Stimulated activated CD4-positive, alpha-beta T cell treated with anti-CD3 and anti-CD28 coated beads, Interleukin-15, amount 100 ng/mL, for 24 hours (primary cell): ENCODE results near the gene NBAS.
A peak's percentile ranks its signal among the peaks of the same experiment; 100 is the strongest.
"Not testable (repeated sequence)": the region's sequence is repeated elsewhere in the genome, so short reads cannot be mapped to it uniquely, and the experiment has no call there.

Source experiments
- DNase-seq: peaks from one replicate; pipeline ENCODE4 v3.0.0-alpha.2; 2020

NBAS gene

DNA sequence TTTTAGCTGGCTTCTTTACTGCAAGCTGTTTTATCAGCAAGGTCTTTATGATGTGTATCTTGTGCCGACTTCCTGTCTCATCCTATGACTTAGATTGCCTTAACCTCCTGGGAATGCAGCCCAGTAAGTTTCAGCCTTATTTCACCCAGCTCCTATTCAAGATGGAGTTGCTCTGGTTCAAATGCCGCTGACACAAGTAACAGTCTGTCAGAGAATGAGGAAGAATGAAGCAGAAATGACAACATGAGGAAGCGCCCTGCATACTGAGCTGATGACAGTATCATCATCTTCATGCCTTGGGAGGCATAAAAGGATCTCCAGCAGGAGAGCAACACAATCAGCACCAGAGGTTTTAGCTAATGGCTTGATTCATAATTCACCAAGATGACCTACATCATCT is 309.4 kb downstream of the NBAS start:
- no peak for DNase-seq

DNA sequence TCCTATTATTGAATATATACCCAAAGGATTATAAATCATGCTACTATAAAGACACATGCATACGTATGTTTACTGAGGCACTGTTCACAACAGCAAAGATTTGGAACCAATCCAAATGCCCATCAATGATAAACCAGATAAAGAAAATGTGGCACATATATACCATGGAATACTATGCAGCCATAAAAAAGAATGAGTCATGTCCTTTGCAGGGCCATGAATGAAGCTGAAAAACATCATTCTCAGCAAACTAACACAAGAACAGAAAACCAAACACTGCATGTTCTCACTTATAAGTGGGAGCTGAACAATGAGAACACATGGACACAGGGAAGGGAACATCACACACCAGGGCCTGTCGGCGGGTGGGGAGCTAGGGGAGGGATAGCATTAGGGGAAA is 310.2 kb downstream of the NBAS start:
- not testable (repeated sequence) for DNase-seq

DNA sequence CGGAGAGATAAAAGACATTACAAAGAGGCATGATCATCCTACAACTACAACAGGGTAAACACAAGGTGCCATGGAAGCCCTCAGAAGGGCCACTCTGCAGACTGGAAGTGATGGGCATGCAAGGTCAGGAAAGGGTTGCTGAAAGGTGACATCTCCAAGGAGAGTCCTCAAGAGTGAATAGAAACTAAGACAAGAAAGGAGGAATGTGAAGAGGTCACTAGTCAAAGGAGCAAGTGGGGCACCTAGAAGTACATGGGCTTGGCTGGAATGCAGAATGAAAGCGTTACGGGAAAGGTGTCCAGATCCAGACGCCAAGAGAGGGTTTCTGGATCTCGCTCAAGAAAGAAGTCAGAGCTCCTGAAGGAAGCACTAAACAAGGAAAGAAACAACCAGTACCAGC is 314.3 kb downstream of the NBAS start:
- DNase-seq: no peak

DNA sequence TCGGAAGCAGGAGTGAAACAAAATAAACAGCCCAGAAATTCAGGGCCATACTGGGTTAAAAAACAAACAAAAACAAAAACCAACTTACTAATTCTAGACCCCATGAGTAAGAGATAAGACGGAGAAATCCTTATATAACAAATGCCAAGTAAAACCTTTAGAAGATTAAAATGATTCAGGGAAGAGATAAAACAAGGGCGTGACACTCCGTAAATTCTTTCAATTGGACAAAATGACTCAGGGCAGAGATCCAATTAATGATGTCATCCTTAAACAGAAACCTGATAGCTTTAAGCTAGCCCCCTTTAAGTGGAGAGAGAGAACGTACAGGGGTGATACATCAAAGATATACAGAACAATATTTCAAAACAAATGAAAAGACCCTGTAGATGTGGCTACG is 317.4 kb downstream of the NBAS start:
- no peak for DNase-seq

DNA sequence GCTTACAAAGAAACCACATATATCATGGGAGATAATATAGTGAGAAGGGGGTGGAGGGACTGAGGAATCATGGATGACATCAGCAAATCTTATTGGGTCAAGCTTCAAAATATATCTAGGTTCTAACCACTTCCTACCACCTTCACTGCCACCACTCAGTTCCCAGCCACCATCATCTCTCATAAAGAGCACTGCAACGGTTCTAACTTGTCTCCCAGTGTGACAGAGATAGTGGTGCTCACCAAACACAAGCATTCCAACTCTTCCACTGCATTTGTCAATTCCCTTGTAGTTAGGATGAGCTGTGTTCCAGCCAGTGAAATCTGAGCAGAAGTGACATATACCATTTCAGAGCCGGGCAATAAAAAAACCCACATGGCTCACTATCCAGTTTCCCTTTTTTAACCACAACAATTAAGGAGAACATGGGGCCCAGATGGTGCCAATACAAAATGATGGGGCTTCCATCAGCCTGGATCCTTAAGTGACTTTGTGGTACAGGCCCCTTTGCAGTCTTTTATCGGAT is 318.1 kb downstream of the NBAS start:
- DNase-seq: no peak

DNA sequence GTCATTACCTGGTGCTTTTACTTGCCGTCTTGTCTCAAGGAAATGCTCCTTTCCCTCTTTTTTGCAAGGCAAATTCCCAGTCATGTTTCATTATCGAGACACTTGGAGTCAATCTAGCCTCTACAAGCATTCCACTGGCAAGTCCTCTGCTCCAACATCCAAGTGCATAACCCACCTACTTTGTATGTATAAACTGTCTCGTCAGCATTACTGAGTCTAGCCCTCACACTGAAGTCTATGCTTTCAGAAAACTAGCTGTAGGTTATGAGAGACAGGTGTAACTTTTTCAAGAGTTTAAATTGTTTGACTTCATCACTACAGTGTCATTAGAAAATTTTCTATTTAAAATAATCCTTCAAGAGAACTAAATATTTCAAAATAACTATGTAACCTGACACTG is 319.2 kb downstream of the NBAS start:
- no peak for DNase-seq

DNA sequence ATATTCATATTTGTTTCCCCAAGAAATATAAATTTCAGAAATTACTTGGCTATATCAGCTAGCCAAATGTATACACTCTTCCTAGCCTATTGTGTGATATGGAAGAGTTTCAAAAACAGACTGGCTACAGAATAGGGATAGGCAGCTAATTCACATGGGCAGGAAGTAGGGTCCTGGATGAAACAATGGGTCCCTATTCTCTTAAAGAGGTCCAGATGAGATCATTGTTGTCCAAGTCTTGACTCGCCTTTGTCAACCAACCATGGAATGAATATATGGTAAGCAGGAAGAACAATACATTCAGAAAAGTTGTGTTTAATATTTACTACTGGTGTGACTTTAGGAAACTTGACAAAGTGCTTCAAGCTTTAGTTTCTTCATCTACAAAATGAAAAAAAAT is 319.9 kb downstream of the NBAS start:
- DNase-seq: no peak

DNA sequence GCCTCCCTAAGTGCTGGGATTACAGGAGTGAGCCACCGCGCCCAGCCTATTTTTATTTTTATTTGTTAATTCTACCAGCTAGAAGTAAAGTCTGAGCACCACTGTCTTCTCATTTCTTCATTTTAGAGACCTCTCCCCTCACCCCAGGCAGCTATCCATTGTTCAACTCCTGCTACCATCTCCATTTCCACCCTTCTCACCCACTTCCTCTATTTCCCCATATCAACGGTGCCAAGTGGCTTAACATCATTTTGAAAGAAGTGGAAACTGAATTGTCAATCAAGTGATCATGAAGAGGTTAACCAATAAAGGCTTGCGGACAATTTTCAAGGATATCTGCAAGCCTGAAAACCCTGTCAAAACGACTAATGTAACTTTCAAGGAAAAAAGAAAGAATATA is 323.1 kb downstream of the NBAS start:
- DNase-seq: no peak

DNA sequence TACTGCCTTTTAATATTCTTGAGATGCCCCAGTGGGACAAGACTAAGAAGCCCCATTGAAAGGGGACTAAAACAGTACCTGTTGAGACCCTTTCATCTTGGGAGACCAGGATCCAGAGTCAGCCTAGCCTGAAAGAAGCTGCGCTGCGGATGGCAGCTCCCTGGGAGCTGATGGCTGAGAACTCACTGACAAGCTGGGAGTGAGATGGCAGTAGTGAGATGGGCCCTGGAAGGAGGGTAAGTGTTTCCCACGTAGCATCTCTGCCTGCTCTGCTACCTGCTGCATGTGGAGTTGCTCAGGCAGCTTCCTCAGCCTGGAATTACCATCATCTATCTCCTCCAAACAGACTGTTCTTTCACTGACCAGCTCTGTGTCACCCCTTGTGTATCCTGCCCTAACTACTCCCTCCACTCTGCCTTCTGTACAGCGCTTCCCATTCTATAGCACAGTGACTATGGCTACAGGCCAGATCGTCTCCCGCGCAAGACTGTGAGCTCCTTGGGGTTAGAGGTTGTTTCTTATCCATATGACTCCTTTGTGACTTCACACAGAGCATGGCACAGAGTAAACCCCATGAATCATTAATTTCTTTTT is 330.4 kb downstream of the NBAS start:
- DNase-seq: no peak

DNA sequence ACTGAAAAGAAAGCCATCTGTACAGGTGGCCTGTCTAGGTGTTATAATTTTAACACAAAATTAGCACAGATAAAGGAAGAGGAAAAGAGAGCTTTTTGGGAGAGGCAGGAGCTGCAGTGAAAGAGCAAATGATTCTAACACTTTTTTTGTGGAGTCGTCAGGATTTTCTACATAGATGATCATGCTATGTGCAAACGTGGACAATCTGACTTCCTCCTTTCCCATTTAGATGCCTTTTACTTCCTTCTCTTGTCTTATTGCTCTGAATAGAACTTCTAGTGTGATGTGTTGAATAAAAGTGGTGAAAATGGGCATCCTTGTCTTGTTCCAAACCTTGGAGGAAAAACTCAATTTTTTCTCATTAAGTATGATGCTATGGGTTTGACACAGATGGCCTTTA is 334.5 kb downstream of the NBAS start:
- no peak for DNase-seq

DNA sequence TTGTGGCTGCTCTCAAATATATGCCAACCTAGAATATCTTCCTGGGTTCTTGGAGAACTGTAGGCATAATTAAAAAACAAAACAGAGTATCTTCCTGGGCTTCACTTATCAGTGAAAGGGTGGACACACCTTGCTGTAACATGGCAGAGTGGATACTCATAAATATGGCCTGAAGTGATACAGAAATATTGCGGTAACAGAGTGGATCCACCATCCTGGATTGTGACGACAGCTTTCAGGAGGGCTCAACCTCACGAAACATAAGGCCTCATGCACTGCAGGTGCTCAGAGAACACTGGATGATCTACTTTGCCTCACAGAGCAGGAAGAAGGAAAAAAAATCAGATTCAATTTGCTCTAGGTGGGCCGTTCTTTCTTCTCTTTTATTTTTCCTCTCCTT is 336.0 kb downstream of the NBAS start:
- DNase-seq: no peak

DNA sequence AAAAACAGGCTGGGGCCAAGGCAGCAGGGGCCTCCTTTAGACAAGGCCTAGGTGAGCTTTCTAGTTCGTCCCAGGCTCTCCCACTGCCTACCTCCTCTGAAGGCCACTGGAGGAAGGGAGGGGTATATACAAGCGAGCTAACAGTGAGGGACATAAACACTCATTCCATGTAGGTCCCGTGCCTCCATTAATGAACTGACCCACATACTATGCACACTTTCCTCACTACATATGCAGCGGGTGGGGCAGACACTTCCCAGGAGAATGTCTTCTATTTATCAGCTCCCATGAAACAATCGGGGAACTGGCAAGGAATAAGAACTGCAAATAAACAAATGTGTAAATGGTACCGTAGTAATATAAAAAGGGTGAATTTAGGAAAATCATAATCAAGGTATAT is 336.5 kb downstream of the NBAS start:
- no peak for DNase-seq

DNA sequence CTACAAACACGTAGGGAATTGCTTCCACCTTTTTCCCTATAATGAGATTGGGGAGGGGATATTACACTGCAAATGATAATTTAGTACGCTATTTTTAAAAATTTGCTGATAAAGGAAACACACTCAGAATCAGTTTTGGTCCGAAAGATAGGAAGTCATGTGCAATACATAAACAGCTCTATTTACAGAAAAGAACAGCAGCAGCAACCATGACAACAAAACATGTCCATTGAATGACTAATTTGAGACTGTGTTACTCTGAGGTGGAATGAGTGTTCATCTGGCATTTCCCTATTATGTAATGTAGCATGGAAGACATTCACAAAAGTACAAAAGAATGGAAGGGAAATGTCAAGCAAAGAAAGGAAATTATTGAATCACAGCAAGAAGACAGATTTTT is 337.2 kb downstream of the NBAS start:
- DNase-seq: no peak

DNA sequence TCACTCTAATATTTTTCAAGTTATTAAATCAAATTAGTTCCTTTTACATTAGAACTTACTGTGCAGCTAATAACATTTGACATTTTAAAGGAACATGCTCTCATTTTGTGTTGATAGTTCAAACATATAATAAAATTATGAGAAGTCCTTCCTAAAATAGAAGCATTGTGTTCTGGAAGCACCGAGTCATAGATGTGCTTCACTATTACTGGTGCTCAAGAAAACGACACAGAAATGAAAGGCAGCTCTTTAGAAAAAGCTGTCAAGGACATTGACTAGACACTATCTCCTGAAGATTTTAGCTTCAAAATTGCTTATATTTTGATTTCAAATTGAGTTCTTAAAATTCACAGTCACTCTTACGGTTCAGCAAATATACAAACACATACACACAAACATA is 338.3 kb downstream of the NBAS start:
- DNase-seq: no peak

DNA sequence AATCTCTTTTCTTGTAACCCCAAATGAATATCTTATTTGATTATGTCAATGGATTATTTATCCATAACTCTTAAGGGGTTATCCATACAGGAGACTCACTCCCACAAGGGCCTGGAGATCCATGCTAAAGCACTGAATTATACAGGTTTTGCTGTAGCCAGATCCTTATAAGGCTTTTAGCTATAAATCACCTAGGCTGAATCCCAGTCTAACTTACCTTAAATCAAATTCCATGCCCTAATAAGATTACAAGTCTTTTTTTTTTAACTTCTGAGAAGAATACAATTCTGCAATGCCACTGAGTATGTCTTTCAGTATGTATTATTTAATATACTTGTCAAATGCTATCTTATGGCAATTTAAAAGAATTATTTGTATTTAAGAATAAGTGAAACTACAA is 340.5 kb downstream of the NBAS start:
- DNase-seq: no peak

DNA sequence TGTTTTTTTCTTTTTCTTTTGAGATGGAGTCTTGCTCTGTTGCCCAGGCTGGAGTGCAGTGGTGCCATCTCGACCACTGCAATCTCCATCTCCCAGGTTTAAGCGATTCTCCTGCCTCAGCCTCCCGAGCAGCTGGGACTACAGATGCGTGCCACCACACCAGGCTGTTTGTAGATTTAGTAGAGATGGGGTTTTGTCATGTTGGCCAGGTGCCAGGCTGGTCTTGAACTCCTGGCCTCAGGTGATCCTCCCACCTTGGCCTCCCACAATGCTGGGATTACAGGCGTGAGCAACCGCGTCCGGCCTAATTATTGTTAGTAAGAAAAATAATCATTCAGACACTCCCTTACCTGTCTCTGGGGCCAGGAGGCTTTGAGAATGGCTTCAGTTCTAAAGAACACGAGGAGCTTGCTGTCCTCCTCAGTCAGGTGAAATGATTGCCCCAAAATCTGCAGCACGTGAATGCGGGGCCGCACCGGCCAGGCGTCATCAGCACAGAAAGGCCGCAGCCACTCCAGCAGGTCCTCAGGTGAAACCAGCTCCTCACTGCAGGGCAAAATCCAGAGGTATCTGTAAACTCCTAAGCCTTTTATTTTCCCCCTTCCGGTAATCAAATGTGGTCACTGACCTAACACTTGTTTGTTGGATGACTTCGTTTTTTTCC is 342.6 kb downstream of the NBAS start:
- DNase-seq: no peak

DNA sequence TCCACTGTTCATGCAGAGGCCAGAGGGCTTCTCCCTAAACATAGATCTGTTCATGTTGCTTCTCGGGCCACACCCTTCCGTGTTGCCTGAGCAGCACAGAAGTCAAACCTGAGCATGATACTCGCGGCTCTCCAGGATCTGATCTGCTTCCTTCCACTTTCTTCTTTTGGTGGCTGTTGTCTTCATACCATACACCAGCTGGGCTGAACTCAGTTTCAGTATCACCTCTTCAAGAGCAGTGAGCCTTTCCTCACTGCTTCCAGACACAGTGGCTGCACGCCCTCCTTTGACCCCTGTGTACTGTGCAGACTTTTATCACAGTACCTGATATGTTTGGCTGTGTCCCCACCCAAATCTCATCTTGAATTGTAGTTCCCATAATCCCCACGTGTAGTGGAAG is 348.9 kb downstream of the NBAS start:
- no peak for DNase-seq

DNA sequence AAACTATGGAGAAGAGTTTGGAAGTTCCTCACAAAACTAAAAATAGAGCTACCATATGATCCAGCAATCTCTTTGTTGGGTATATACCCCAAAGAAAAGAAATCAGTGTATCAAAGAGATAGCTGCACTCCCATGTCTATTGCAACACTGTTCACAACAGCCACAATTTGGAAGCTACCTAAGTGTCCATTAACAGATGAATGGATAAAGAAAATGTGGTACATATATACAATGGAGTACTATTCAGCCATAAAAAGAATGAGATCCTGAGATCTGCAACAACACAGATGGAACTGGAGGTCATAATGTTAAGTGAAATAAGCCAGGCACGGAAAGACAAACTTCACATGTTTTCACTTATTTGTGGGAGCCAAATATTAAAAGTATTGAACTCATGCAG is 350.6 kb downstream of the NBAS start:
- not testable (repeated sequence) for DNase-seq

DNA sequence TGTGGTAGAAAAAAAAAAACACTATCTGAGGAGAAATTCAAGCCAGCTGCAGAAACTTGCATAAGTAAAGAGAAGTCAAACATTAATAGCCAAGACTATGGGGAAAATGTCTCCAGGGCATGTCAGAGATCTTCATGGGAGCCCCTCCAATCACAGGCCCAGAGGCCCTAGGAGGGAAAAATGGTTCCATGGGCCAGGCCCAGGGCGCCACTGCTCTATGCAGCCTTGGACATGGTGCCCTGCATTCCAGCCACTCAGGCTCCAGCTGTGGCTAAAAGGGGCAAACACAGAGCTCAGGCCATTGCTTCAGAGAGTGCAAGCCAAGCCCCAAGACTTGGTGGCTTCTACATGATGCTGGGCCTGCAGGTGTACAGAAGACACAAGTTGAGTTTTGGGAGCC is 354.7 kb downstream of the NBAS start:
- DNase-seq: no peak

DNA sequence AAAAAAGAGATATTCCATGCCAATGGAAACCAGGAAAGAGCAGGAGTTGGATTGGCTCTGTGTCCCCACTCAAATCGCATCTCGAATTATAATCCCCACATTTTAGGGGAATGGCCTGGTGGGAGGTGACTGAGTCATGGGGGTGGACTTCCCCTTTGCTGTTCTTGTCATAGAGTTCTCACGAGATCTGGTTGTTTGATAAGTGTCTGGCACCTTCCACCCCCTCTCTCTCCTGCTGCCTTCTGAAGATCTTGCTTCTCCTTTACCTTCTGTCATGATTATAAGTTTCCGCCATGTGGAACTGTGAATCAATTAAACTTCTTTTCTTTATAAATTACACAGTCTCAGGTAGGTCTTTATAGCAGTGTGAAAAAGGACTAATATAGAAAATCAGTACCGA is 355.6 kb downstream of the NBAS start:
- DNase-seq: peak; percentile 32

DNA sequence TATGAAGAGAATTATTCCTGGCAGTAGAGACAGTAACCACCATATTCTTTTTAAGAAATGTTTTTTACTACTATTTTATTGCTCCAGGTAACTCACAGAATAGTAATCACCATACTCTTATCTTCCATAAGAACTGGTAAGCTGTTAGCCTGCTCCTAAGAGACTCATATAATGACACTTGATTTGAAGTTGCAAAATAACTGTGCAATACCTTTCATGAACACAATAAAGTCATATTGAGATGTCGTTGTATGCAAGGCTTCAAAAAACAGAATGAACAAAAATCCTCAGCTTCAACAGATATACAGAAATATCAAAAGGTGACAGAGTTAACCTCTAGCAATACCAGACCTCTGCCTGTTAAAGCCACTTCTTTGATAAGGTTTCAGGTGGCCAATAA is 360.1 kb downstream of the NBAS start:
- no peak for DNase-seq

DNA sequence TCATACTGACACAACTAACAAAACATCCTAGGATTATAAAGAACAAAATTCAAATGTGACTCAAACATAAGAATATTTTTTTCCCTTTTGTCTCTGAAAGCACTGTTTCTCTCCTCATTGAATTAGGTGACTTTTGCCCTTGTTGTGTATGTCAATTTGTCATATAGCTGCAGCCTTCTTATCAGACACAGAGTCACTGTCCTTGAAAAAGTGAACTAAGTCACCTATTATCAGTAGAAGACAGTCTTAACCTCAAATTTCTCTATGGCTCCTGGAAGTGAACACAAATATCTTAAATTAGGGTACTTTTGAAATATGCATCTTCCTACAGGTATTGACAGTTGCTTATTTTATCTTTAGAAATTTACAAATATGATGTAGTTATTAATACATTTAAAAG is 360.6 kb downstream of the NBAS start:
- no peak for DNase-seq

DNA sequence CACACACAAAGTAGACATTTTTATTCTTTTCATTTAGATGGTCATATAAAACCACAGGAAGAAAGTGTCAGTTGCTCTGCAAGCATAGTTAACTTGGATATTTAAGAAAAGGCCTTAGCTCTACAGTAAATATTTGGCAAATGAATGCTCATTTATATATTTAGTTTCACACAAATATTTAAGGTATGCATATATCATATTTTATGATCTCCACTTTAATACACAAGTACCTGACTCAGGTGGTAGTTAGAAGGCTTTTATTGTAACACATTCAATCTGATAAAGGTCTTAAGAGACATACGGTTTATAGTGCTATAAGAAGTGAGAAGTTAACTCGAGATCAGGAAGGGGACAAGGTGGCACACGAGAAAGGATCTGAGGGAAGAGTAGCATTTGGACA is 363.1 kb downstream of the NBAS start:
- no peak for DNase-seq

DNA sequence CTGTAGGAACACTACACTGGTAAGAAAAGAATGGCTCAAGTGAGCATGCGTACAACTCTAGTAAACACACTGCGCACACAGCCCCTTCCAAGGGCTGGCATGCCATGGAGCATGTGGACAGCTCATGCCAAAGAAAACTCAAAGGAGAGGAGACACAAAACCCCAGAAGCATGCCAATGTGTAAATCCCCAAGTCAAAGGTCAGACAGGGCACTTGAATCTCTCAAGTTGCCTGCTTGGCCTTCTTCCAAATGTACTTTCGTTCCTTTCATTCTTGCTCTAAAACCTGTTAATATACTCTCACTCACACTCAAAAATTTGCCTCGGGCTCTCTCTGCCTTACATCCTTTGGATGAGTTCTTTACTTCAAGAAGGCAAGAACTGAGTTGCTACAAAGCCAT is 365.3 kb downstream of the NBAS start:
- DNase-seq: no peak

DNA sequence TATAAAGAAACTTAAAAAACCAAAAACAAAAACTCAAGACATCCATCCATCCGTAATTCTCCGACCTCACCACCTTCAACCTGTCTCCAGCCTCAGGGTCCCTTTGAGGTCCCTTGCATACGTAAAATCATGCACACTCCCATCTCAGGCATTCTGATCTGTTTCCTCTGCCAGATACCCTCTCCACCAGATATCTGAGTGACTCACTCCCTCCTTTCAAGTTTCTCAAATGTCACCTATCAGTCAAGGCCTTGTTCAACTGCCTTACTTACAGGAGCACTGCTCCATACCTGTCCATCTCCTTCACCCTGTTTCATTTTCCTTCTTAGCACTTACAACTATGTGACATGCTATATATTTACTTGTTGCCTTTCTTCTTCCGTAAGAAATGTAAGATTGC is 369.3 kb downstream of the NBAS start:
- no peak for DNase-seq
